Left colon (tissue), 2 donors: ENCODE measurements around the gene HRAS. TPM values are rescaled to one million over a fixed set of nuclear protein-coding genes. Genes with fewer than 3 reads are reported as not detected.

Experiments
- ATAC-seq: fragments of 200-7000 bp; cut with Tn5 transposase; one replicate; pipeline ENCODE4 v1.9.1; 2020; ENCODE audit warnings: mild to moderate bottlenecking, moderate library complexity
- DNase-seq, 2 donors: peaks; one replicate each; pipeline ENCODE4 v3.0.0-alpha.2; 2020
- intact Hi-C, 2 donors: fragments of 100-400 bp; cut with DNase I in 1 of 2; cut with micrococcal nuclease in 1 of 2; formaldehyde crosslinking; loops; one replicate each; pipeline versions ENCODE4 v1.11.2 to v1.14.0; 2022; cut with DNase I, micrococcal nuclease
- total RNA-seq, 2 donors: library from RNA; stranded (reverse); fragmentation: NEBNext Ultra II Directional; extraction: Animal tissue kit (Norgen Biotek cat#: 25700); gene quantifications; one replicate each; pipeline ENCODE4 v1.2.1, GENCODE V29; 2021
- donor health status: DM: no; HTN: no; CAD: no.
- donor health status: DM: yes; HTN: yes; CAD: no.

HRAS gene
- total RNA-seq, 2 donors from 2014 or later, result 42.3 to 58.1 TPM

DNA sequence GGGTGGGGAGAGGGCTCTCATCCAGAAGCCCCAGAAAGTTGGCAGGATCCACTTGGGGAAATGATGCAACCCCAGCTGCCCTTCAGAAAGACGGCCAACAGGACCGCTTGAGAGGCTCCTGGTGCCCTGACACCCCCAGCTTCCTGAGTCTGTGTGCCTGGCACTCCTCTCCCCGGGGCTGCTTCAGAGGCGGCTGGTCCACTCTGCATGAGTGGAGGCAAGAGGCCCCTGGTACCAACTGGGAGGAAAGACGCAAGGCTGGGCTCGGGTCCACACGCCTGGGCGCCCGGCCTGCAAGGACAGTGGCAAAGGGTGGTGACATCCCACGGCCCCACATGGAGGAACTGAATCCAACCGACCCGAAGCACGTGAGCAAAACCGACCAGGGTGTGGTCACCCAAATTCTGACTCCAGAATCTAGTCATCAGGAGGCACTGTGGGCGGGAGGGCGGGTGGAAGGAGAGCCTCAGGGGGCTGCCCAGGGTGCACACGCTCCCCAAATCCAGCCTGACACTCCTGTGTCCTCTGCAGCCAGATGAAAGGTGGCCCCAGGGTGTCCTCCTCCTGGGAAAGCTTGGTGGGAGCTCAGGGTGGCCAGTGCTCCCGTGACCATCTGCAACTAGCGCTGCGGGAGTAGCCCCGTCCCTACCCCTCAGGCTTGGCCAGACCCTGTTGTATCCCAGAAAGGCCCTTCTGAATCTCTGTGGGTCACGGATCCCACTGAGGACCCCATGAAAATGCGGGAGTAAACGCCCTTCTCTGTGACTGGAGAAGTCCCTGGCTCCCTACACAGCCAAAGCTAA lies 32.0 kb downstream of the HRAS start:
- ATAC-seq, result no peak
- intact Hi-C loops, result no loop called here
- DNase-seq, result peak; percentile 43 to 55

DNA sequence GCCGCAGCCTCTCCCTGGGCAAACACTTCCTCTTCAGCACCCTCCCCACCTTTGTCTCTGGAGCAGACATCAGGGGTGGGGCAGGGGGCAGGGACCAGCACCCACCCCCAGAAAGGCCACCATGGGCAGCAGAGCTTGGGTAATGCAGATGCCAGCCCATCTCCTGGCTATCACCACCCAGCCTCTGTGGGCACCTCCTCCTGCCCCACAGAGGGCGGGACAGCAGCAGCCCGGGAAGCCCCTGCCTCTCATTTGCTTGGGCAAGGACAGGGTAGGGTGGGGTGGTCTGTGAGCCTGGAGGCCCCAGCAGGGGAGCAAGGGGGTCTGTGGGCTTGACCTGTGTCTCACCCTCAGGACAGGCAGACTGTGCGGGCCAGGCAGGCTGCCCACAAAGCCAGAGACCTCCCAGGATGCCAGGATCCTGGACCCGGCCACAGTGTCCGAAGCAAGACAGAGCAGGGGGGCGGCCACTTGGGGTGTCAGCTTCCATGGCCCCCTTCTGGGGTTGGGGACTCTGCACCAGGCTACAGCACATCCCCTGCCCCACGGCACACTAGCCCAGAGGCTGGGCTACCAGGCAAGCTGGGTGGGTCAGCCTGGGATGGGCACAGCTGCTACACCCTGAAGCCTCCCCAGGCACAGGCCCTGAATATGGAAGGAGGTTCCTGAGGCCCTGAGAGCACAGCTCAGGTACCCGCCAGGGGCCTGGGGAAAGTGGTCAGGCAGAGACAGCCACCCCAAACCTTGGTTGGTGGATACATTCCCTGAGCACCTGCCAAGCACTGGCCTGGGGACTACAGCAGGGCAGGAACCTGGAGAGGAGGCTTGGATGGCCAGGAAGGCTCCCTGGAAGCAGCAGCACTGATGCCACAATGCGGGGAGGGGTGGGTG lies 32.8 kb downstream of the HRAS start:
- intact Hi-C loops, result no loop called here
- ATAC-seq, result no peak
- no peak for DNase-seq

DNA sequence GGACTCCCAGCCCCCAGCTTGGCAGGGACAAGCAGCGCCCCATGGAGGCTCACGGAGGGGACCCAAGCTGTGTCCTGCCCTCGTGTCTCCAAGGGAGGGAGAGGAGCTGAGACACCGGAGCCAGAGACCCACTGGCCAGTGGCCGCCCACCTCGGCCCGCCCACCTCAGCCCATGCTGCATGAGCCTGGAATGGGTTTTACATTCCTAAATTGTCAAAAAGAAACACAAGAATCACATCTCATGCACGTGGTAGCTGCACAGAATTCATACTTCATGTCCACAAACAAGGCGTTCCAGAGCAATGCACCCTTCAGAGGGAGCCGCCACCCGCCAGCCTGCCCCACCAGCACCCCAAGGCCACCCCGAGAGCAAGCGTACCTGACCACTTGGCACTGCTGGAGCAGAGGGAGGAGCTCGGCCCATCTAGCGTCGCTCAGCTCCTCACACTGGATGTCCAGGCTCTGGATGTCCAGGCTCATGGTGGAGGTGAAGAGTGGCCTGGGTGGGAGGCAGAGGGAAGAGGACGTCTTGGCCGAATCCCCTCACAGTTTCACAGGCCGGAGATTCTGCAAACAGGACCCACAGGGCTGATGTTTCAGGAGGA lies 33.6 kb downstream of the HRAS start:
- ATAC-seq, result no peak
- DNase-seq, result no peak
- intact Hi-C loops, result no loop called here

DNA sequence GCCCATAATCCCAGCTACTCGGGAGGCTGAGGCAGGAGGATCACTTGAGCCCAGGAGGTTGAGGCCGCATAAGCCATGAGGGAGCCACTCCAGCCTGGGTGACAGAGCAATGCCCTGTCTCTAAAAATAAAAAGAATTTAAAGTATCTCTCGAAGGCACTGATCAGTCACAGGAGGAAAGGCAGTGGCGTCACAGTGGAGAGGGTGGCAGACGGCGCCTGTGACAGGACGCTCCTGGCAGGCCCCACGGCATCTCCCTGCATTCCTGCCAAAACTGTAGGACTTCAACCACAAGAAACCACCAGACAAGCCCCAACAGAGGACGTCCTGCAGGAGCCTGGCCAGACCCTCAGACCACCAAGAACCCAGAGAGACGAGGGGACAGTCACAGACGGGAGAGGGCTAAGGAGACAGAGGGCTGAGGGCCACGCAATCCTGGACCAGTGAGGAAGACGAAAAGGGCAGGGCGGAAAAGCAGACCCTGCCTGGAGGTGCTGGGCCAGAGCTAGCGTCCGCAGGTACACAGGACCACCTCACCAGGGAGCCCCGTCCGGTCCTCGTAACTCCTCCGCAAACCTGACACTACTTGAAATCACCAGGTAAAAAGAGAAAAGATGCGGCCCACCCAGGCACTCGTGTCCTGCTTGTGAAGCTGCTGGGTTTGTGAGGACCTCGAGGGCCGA lies 34.2 kb downstream of the HRAS start:
- ATAC-seq (no peak), DNase-seq (no peak)
- intact Hi-C loops, result no loop called here

DNA sequence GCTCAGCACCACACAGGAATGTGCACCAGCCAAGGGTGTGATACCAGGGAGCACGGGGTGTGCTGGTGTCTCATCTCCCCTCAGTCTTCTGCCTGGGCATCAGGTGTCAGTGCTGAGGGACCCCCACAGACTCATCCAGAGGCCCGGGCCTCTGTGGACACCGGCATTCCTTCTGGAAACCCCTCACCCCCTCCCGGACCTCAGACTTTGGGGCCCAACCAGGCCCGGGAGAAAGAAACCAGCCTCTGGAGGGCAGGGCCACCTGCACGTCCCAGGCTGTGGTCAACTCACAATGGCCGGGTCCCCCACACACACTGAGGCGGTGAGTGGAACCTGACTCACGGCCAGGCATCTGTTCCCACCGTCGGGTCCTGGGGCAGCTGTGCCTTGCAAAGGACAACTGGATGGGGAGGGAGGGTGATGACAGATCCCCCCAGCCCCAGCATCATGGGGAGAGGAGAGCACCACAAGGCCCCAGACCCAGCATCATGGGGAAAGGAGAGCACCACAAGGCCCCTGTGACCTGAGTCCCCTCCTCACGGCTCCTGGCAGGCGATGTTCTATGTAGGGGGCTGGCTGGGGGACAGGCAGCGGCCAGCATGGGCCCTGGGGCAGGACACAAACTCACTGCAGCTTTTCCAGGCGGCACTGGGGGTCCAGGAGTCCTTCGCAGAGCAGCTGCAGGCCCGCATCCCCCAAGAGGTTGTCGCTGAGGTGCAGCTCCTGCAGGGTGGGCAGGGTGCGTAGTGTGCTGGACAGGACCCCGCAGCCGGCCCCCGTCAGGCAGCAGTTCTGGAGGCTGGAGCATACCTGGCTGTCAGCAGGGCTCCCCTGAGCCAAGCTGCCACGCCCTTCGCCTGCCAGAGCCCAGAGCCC lies 35.9 kb downstream of the HRAS start:
- DNase-seq, result no peak
- intact Hi-C loops, result no loop called here

DNA sequence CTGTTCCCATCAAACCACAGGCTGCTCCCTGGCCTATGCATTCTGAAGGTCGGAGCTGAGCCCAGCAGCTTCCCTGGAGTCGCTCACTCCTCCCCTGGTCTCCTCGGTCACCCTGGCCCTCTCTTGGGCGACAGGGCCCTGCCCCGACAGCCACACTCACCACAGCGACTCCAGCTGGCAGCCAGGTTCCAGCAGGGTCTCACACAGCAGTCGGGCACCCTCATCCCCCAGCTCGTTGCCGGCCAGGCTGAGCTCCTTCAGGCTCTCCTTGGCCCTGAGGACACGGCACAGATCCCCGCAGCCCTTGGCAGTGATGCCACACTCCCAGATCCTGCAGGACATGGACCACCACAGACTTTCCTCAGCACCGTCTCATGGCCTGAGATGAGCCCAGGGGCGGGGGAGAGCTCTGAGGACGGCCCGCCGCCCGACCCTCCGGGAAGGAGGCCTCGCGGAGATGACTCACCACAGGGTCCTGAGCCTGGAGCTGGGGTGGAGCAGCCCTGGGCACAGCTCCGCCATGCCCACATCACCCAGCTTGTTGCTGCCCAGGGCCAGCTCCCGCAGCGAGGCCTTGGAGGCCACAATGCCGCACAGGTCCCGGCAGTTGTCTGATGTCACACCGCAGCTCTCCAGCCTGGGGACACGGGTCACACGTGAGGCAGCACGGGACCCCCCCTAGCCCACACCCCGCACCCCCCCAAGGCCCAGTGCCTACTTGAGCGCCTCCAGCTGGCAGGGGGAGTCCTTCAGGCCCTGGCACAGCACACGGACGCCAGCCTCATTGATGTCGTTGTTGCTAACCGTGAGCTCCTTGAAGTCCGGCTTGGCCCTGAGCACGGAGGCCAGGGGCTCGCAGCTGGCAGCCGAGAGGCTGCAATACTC lies 36.8 kb downstream of the HRAS start:
- ATAC-seq, result no peak
- DNase-seq, result no peak
- intact Hi-C loops, result no loop called here

More for the DNA sequence above, 35.9 kb downstream of the HRAS start:
- no peak for ATAC-seq

DNA sequence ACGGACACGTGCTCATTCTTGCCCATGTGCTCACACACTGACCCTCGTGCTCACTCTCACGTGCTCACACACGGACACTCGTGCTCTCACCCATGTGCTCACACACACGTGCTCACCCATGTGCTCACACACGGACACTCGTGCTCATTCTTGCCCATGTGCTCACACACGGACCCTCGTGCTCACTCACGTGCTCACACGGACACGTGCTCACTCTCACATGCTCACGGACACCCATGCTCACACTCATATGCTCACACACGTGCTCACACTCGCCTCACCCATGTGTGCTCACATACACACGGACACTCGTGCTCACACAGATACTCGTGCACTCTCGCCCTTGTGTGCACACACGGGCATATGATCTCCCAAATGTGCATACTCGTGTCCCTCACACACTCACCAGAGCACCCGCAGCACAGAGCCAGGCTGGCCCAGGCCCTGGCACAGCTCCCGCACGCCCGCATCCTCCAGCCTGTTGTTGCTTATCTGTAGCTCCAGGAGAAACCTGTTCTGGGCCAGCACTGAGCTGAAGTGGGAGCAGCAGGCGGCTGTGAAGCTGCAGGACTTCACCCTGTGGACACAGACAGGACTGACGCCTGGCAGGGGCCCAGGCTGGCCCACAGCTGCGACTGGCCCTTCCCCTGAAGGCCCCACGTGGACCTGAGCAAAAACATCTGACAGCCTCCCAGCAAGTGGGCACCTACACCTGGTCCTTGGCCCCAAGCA lies 37.6 kb downstream of the HRAS start:
- no peak for DNase-seq
- no peak for ATAC-seq
- intact Hi-C loops, result no loop called here

DNA sequence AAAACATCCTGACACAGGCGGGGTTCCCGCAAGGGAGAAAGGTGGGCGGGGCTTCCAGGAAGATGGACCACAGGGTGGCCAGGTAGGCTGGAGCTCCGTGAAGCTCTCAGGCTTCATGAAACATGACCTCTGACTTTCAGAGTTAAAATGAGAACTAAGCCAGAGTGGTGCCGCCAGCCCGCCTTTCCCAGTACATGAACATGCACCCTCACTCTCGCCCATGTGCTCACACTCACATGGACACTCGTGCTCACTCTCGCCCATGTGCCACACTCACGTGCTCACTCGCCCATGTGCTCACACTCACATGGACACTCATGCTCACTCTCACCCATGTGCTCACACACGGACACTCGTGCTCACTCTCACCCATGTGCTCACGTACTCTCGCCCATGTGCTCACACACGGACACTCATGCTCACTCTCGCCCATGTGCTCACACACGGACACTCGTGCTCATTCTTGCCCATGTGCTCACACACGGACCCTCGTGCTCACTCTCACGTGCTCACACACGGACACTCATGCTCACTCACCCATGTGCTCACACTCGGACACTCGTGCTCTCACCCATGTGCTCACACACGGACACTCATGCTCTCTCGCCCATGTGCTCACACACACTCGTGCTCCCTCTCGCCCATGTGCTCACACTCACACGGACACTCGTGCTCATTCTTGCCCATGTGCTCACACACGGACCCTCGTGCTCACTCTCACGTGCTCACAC lies 38.4 kb downstream of the HRAS start:
- ATAC-seq (no peak), DNase-seq (no peak)
- intact Hi-C loops, result no loop called here

DNA sequence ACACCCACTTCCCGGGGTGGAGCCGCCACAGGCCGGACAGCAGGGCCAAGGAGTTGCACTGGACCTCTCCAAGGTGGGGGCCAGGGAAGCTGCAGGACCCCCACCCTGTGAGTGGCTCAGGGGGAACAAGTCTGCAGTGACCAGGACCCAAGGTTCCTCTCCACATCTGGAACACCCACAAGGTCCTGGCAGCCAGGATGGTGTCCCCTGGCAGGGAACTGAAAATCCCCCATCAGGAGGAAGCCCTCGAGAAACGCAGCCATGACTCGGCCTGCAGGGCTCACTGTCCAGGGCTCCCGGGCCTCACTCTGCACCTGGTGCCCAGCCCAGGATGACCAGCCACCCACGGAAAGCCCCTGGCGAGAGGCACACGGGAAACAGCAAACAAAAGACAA lies 39.8 kb downstream of the HRAS start:
- ATAC-seq (no peak), DNase-seq (no peak)

DNA sequence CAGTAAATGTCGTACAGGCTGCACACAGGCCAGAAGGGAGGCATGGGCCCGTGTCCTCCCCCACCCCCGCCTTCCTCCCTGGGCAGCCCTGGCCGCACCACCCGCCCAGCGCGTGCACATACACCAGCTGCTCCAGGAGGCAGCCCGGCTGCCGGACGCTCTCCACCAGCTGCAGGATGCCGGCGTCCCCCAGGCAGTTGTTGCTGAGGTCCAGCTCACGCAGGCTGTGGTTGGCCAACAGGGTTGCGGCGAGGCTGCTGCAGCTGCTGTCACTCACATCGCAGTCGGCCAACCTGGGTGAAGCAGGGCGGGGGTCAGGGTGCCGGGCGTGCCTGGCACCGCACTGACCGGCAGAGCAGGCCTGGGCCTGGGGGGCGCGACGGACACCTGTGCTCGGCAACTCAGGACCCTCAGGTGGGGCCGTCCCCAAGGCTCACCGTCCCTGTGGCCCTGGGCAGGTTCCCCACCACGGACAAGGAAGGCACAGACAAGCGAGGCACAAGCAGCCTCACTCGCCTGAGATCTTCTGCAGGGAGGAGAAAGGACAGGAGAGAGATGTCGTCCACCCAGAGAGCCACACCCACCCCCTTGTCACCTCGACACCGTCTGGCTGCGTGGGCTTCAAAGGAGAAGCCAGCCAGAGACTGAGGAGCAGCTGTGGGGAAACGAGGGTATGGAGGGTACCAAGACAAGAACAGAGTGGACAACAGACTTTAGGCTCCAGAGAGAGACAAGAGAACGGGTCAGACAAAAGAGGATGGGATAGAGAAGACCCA lies 40.4 kb downstream of the HRAS start:
- DNase-seq (no peak), ATAC-seq (no peak)
- intact Hi-C loops, result no loop called here

More for the DNA sequence above, 39.8 kb downstream of the HRAS start:
- intact Hi-C loops, result no loop called here

DNA sequence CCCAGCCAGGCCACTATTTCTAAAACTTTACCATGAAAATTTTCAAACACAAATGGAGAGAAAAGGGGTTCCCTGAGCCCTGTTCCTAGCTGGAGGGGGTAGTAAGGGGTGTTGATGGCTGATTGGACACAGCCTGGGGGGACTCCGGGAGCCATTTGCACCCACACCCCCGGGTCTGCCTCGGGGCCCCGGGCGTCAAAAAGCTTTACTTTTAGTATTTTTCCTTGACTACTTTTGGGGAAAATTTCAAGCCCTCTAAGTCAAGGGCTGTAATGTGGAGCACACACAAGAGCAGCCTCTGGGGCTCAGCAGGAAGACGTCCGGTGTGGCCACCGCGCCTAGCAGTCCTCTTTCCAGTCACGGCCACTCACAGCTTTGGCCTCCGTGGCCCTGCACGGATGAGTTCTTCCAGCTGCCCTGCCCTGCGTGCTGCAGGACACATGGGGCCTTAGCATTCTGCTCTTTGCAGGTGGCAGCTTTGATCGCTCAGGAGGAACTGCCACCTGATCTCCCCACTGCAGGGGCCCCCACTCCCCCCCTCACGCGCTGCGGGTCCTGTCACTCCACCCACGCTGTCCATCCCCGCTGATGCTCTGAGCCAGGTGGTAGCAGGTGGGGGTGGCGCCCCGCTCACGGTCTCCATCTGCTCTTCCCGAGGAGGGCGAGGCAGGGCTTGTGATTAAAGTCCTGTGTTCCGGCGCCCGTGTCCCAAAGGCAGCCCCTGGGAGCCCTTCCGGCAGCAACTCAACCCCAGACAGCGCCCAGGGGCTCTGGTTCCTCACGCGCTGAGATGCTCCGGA lies 42.7 kb downstream of the HRAS start:
- intact Hi-C loops, result no loop called here
- ATAC-seq (peak; percentile 35), DNase-seq (no peak)

DNA sequence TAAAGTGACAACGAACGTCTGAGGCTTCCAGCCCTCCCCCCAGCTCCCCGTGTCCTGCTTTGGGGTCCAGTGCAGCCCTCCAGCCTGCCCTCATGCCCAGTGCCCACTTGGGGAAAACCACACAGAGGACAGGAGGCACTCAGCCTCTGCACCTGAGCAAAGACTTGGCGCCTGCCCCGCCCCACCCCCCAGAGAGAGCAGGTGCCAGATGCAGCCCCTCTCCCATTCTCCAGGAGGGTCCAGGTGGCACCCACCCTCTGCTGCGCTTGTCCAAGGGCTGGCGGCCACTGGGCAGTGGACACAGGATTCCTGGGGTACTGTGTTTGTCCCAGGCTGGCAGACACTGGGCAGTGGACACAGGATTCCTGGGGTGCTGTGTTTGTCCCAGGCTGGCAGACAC lies 44.0 kb downstream of the HRAS start:
- no peak for ATAC-seq
- intact Hi-C loops, result no loop called here
- no peak for DNase-seq

DNA sequence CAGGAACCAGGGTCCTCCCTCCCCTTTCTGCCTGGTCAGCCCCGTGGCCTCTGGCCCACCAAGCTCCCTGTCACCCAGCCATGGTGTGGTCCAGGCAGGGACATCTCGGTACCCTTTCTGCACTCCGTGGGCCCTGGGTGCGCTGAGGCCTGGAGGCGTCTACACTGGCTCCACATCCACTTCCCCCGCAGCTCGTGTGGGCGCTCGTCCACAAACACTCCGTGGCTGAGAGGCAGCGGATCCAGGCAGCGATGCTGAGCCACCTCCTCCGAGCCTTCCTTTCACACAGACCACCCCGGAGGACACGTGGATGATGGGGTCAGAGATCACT lies 44.5 kb downstream of the HRAS start:
- intact Hi-C loops, result no loop called here
- DNase-seq (no peak), ATAC-seq (no peak)

DNA sequence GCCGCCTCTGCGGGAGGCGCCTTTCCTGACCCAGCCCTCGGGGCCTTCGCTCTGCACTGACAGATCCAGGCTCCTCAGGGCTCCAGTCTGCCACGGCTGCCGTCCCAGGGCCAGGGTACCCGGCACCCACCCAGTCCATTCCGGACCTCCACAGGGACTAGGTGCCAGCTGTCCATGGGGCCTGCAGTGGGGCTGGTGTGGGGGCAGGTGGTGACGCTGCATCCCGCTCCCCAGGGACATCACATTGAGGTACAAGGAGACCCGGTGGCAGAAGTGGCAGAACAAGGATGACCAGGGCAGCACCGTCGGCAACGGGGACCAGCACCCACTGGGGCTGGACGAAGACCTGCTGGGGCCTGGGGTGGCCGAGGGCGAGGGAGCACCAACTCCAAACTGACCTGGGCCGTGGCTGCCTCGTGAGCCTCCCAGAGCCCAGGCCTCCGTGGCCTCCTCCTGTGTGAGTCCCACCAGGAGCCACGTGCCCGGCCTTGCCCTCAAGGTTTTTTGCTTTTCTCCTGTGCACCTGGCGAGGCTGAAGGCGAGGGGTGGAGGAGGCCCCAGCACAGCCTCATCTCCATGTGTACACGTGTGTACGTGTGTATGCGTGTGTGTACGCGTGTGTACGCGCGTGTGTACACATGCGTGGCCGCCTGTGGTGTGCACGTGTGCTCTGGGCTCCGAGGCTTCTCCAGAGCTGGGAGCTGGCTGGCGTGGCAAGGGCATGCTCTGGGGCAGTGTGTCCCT lies 45.0 kb downstream of the HRAS start:
- DNase-seq (no peak), ATAC-seq (no peak)
- intact Hi-C loops, result no loop called here
